Endothelial cell of umbilical vein (primary cell): ENCODE results near the gene CLDN1. TPM values are rescaled to one million over a fixed set of nuclear protein-coding genes. Genes with fewer than 3 reads are reported as not detected.

Source experiments
- BruUV-seq: library from RNA; stranded (reverse); fragments of 400-500 nt; replicated peaks from 2 replicates; lab custom pipeline; 2021; lab: Mats Ljungman, UMichigan
- CTCF ChIA-PET: fragments of 300-600, 350-600 bp; sonication (Branson Sonifier 250); formaldehyde crosslinking; loops from one replicate; lab custom pipeline; 2021; ENCODE audit warnings: antibody characterized with exemption, inconsistent platforms; lab: Charles Lee
- POLR2A ChIA-PET: fragments of 300-600, 350-600 bp; sonication (Branson Sonifier 250); formaldehyde crosslinking; loops from one replicate; lab custom pipeline; 2021; ENCODE audit warnings: antibody characterized with exemption, inconsistent platforms; lab: Charles Lee
- DNase-seq: peaks from one replicate; pipeline ENCODE4 v3.0.0-alpha.2; 2011; ENCODE audit warnings: low read depth, low spot score
- FAIRE-seq: peaks from 2 replicates; lab custom pipeline; 2011; peaks lifted over from hg19 to GRCh38; lab: Jason Lieb, UNC
- H2AFZ ChIP-seq: 2 replicates; pipeline ENCODE4 v1.6.0; 2012; ENCODE audit warnings: low read depth, low read length, control low read depth, inconsistent platforms
- H3K27ac ChIP-seq: 2 replicates; pipeline ENCODE4 v1.5.1; 2011; ENCODE audit warnings: low read depth, mild to moderate bottlenecking, control low read depth, low read length, moderate library complexity; ENCODE audit not compliant: insufficient read depth
- H3K27me3 ChIP-seq, 2 experiments: 2 replicates each; pipeline versions ENCODE4 v1.6.0 to v1.6.1; 2011; ENCODE audit warnings: low read length in 2 of 2, mixed read lengths in 1 of 2; ENCODE audit not compliant: control insufficient read depth in 2 of 2, insufficient read depth in 2 of 2
- H3K36me3 ChIP-seq, 2 experiments: 2 replicates in 1 of 2; 3 replicates in 1 of 2; pipeline ENCODE4 v1.5.1; 2011; ENCODE audit warnings: low read length in 2 of 2, mild to moderate bottlenecking in 1 of 2, moderate library complexity in 1 of 2; ENCODE audit not compliant: control insufficient read depth in 2 of 2, insufficient read depth in 2 of 2; ENCODE audit errors: extremely low read depth in 1 of 2
- H3K4me1 ChIP-seq: 3 replicates; pipeline ENCODE4 v1.5.1; 2011; ENCODE audit warnings: mild to moderate bottlenecking, low read length; ENCODE audit not compliant: control insufficient read depth, insufficient read depth; ENCODE audit errors: extremely low read depth
- H3K4me2 ChIP-seq: 2 replicates; pipeline ENCODE4 v1.6.1; 2011; ENCODE audit warnings: low read length, control low read depth, mixed read lengths; ENCODE audit not compliant: insufficient read depth
- H3K4me3 ChIP-seq, 3 experiments: fragments of 200-600 bp in 1 of 3; sonication (generic), shearing (Covaris generic) in 1 of 3; replicated peaks in 1 of 3; 2 replicates each; pipeline ENCODE4 v1.5.1; 2011 to 2016; ENCODE audit warnings: control low read depth in 3 of 3, low read length in 3 of 3, mild to moderate bottlenecking in 2 of 3, inconsistent platforms in 1 of 3, low read depth in 1 of 3, moderate library complexity in 1 of 3; ENCODE audit not compliant: insufficient read depth in 1 of 3
- H3K79me2 ChIP-seq: 2 replicates; pipeline ENCODE4 v1.6.0; 2012; ENCODE audit warnings: low read length, inconsistent platforms; ENCODE audit not compliant: control insufficient read depth, insufficient read depth
- H3K9ac ChIP-seq: replicated peaks from 2 replicates; pipeline ENCODE3; 2011; ENCODE audit warnings: low read length, control low read depth; ENCODE audit not compliant: insufficient read depth; ENCODE audit errors: extremely low read depth
- H3K9me1 ChIP-seq: replicated peaks from 3 replicates; pipeline ENCODE4 v1.6.0; 2011; ENCODE audit warnings: mild to moderate bottlenecking, low read length; ENCODE audit not compliant: control insufficient read depth, insufficient read depth; ENCODE audit errors: extremely low read depth
- H3K9me3 ChIP-seq: replicated peaks from 2 replicates; pipeline ENCODE4 v1.5.1; 2012; ENCODE audit warnings: low read length, inconsistent platforms; ENCODE audit not compliant: control insufficient read depth, insufficient read depth
- H4K20me1 ChIP-seq: replicated peaks from 2 replicates; pipeline ENCODE3; 2011; ENCODE audit warnings: mild to moderate bottlenecking, low read length; ENCODE audit not compliant: control insufficient read depth, insufficient read depth; ENCODE audit errors: extremely low read depth
- FOS ChIP-seq: IDR thresholded peaks from 2 replicates; pipeline ENCODE4 v1.6.1; 2011; ENCODE audit warnings: mild to moderate bottlenecking, low read length, moderate library complexity, borderline replicate concordance; ENCODE audit not compliant: insufficient read depth
- GATA2 ChIP-seq: IDR thresholded peaks from 2 replicates; pipeline ENCODE4 v1.7.0; 2011; ENCODE audit warnings: low read depth, mild to moderate bottlenecking, moderate library complexity, mixed read lengths, low read length; ENCODE audit not compliant: insufficient read length, insufficient read depth
- JUN ChIP-seq: IDR thresholded peaks from 2 replicates; pipeline ENCODE4 v1.6.1; 2011; ENCODE audit warnings: borderline replicate concordance, low read depth; ENCODE audit not compliant: insufficient read length, insufficient read depth
- MYC ChIP-seq: IDR thresholded peaks from one replicate; pipeline ENCODE4 v1.6.1; 2011; ENCODE audit warnings: mild to moderate bottlenecking, low read depth, low read length
- POLR2A ChIP-seq: IDR thresholded peaks from 2 replicates; pipeline ENCODE4 v1.6.1; 2012; ENCODE audit warnings: low read depth, mild to moderate bottlenecking, control low read depth, low read length
- POLR2AphosphoS5 ChIP-seq: IDR thresholded peaks from 2 replicates; pipeline ENCODE4 v1.6.1; 2012; ENCODE audit warnings: low read depth, mild to moderate bottlenecking, control low read depth, low read length, moderate library complexity; ENCODE audit not compliant: insufficient read depth
- dilution Hi-C: fragments of 300-500 bp; cut with MboI; formaldehyde crosslinking; loops from one replicate; pipeline ENCODE4 v1.15.0; 2019; ENCODE audit warnings: low sequenced_read_pairs; ENCODE audit not compliant: extremely low pct_ligation_motif_present
- intact Hi-C: fragments of 100-400 bp; cut with micrococcal nuclease; formaldehyde crosslinking; loops from one replicate; pipeline ENCODE4 v1.10.0; 2022
- polyA plus RNA-seq, 4 experiments: library from polyadenylated mRNA; depleted of rRNA in 3 of 4; stranded (reverse) in 3 of 4; unstranded in 1 of 4; fragments of >200 nt; gene quantifications; 2 replicates each; pipeline versions ENCODE4 v1.2.1 to v1.2.3, GENCODE V29; 2011 to 2012; ENCODE audit warnings: missing spikeins in 1 of 4
- total RNA-seq: library from RNA; stranded (reverse); gene quantifications from 2 replicates; pipeline ENCODE4 v1.2.3, GENCODE V29; 2021
- TF ChIP-seq, protein P1 (sequence below), 2 donors: IDR thresholded peaks; 1 replicate in 1 of 2; 2 replicates in 1 of 2; pipeline ENCODE4 v1.5.1; 2011; ENCODE audit warnings: low read length in 2 of 2, mild to moderate bottlenecking in 2 of 2, moderate library complexity in 2 of 2, control low read depth in 1 of 2, inconsistent platforms in 1 of 2, low read depth in 1 of 2; ENCODE audit not compliant: insufficient read depth in 1 of 2; ENCODE audit errors: extremely low read depth in 1 of 2
- TF ChIP-seq, protein P2 (sequence below): IDR thresholded peaks from 2 replicates; pipeline ENCODE4 v1.6.1; 2011; ENCODE audit not compliant: insufficient read depth, insufficient read length

CLDN1 gene
- total and polyA plus RNA-seq, 2 donors (not counting 3 experiments of a cell fraction or from before 2014, with no cell fraction given) = 0.27 to 0.32 TPM

- dilution Hi-C loops = no loop called here
- peak; percentile 15 for FAIRE-seq
- TF ChIP-seq MYC (no peak), GATA2 (peak; percentile 83)
- TF ChIP-seq, protein P1, sequence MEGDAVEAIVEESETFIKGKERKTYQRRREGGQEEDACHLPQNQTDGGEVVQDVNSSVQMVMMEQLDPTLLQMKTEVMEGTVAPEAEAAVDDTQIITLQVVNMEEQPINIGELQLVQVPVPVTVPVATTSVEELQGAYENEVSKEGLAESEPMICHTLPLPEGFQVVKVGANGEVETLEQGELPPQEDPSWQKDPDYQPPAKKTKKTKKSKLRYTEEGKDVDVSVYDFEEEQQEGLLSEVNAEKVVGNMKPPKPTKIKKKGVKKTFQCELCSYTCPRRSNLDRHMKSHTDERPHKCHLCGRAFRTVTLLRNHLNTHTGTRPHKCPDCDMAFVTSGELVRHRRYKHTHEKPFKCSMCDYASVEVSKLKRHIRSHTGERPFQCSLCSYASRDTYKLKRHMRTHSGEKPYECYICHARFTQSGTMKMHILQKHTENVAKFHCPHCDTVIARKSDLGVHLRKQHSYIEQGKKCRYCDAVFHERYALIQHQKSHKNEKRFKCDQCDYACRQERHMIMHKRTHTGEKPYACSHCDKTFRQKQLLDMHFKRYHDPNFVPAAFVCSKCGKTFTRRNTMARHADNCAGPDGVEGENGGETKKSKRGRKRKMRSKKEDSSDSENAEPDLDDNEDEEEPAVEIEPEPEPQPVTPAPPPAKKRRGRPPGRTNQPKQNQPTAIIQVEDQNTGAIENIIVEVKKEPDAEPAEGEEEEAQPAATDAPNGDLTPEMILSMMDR (IDR thresholded peaks at IDR 0.05; ENCODE audit: extremely low read depth in 1 of 2, insufficient read depth in 1 of 2, low read depth in 1 of 2, low read length in 2 of 2) = no peak
These were observed 17.8 kb upstream of the CLDN1 start for GRCh38 chr3:190340071-190340470.

DNA sequence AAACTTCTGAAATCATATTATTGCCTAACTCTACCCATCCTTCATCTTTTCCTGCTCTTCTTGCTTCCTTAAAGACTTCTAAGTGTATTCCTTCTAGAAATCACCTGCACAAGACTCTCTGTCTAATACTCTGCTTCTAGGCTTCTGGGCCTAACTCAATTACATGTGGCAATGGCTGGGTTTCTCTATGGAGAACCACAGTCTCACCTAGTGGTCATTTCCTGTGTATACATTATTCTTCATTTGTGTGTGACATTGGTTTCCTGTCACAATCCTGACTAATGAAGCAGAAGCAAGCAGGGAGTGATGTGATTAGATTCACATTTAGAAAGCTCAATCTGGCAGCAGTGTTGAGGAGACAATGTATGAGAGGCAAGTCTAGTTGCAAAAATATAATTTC, 16.9 kb upstream of the CLDN1 start:
- CTCF ChIA-PET = interaction anchor here (0.6 to 4.7 kb wide), 13 partner anchors 10 to 378 kb away, joined by 3 to 41 read pairs (median 3); partner anchors contain the start of gene CLDN1
- Histone ChIP-seq H3K9me1 (no peaks in the 10 kb centered on the region), H4K20me1 (no peaks in the 10 kb centered on the region), H3K27ac (peak overlapping the region; percentile 70), H2AFZ (peak overlapping the region; percentile 36), H3K36me3 (no peaks in the 10 kb centered on the region), H3K9ac (peak overlapping the region; percentile 51), H3K4me1 (peaks cover 21% of the 10 kb centered on the region), H3K9me3 (no peaks in the 10 kb centered on the region), H3K4me2 (peak overlapping the region; percentile 72), H3K27me3 (no peaks in the 10 kb centered on the region), H3K4me3 (no peak overlapping the region), H3K79me2 (no peaks in the 10 kb centered on the region)
- dilution Hi-C loops (no loop called here), intact Hi-C loops (loop anchor here (1.0 to 5.0 kb wide), 2 partner anchors 47 to 173 kb away; partner anchors contain the start of gene IL1RAP)
- POLR2A ChIA-PET = interaction anchor here (1.3 kb wide), 1 partner anchor 17 kb away, joined by 3 read pairs; the partner anchor contains the start of gene CLDN1
- FAIRE-seq = peak; percentile 83
- no TSS peak for BruUV-seq
- TF ChIP-seq GATA2 (peak; percentile 58), FOS (peak; percentile 82), POLR2AphosphoS5 (peak; percentile 49), POLR2A (no peak), JUN (peak; percentile 26), MYC (no peak)
- TF ChIP-seq, protein P2, sequence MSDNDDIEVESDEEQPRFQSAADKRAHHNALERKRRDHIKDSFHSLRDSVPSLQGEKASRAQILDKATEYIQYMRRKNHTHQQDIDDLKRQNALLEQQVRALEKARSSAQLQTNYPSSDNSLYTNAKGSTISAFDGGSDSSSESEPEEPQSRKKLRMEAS = no peak
- DNase-seq = peak; percentile 72

More at GRCh38 chr3:190340071-190340470, 17.8 kb upstream of the CLDN1 start:
- no peaks in the 10 kb centered on the region for H3K9me3 ChIP-seq
- H3K9ac ChIP-seq = no peak overlapping the region
- peak overlapping the region; percentile 70 for H3K27ac ChIP-seq
- intact Hi-C loops = no loop called here
- DNase-seq = peak; percentile 24
- no peaks in the 10 kb centered on the region for H3K27me3 ChIP-seq
- peak overlapping the region; percentile 72 for H3K4me2 ChIP-seq
- no peaks in the 10 kb centered on the region for H3K79me2 ChIP-seq
- H2AFZ ChIP-seq = no peak overlapping the region
- H3K9me1 ChIP-seq = no peaks in the 10 kb centered on the region
- no peak overlapping the region for H3K4me3 ChIP-seq
- H3K36me3 ChIP-seq = no peaks in the 10 kb centered on the region
- POLR2A ChIA-PET = interaction anchor here (1.3 kb wide), 1 partner anchor 18 kb away, joined by 3 read pairs; the partner anchor contains the start of gene CLDN1
- H4K20me1 ChIP-seq = no peaks in the 10 kb centered on the region
- CTCF ChIA-PET = interaction anchor here (1.2 to 4.7 kb wide), 3 partner anchors 17 to 115 kb away, joined by 4 to 41 read pairs (median 6); partner anchors contain the start of gene CLDN1
- BruUV-seq = no TSS peak
- H3K4me1 ChIP-seq = peaks cover 29% of the 10 kb centered on the region
